Uterus (tissue), 4 donors: Measurements from ENCODE around the gene BRAP. TPM values are rescaled to one million over a fixed set of nuclear protein-coding genes. Genes with fewer than 3 reads are reported as not detected.
A peak's percentile ranks its signal among the peaks of the same experiment; 100 is the strongest.
"Not testable (repeated sequence)": the region's sequence is repeated elsewhere in the genome, so short reads cannot be mapped to it uniquely, and the experiment has no call there.

ENCODE experiments used
- DNase-seq, 2 donors: peaks; one replicate each; pipeline ENCODE4 v3.0.0-alpha.2; 2019 to 2020
- H3K27ac ChIP-seq, 2 donors: fragments of 200-600 bp; sonication (generic); 1 replicate in 1 of 2; 2 replicates in 1 of 2; pipeline ENCODE4 v1.5.1; 2016 to 2018
- H3K27me3 ChIP-seq, 2 donors: fragments of 200-600 bp; sonication (generic); one replicate each; pipeline ENCODE4 v1.5.1; 2018 to 2019; ENCODE audit warnings: control low read depth in 1 of 2
- H3K36me3 ChIP-seq, 2 donors: fragments of 200-600 bp; sonication (generic); one replicate each; pipeline ENCODE4 v1.5.1; 2019; ENCODE audit warnings: control low read depth in 1 of 2
- H3K4me1 ChIP-seq, 2 donors: fragments of 200-600 bp; sonication (generic); one replicate each; pipeline ENCODE4 v1.5.1; 2018 to 2019; ENCODE audit warnings: control low read depth in 1 of 2
- H3K4me3 ChIP-seq, 2 donors: fragments of 200-600 bp; sonication (generic); 1 replicate in 1 of 2; 2 replicates in 1 of 2; pipeline ENCODE4 v1.5.1; 2018 to 2019; ENCODE audit warnings: mild to moderate bottlenecking in 1 of 2
- H3K9me3 ChIP-seq, 2 donors: fragments of 200-600 bp; sonication (generic); one replicate each; pipeline ENCODE4 v1.5.1; 2019; ENCODE audit warnings: control low read depth in 1 of 2
- CTCF ChIP-seq, 4 experiments: fragments of 200-600 bp in 2 of 4; fragments of 450-650 bp in 2 of 4; sonication (generic) in 2 of 4; IDR thresholded peaks; one replicate each; pipeline ENCODE4 v1.5.1; 2016 to 2019; ENCODE audit warnings: antibody characterized with exemption in 4 of 4, mild to moderate bottlenecking in 2 of 4, moderate library complexity in 1 of 4
- POLR2A ChIP-seq, 2 donors: fragments of 450-650 bp; IDR thresholded peaks; one replicate each; pipeline ENCODE4 v1.6.1; 2016; ENCODE audit warnings: antibody characterized with exemption in 2 of 2, mild to moderate bottlenecking in 1 of 2, moderate library complexity in 1 of 2
- intact Hi-C: fragments of 100-400 bp; cut with DNase I; formaldehyde crosslinking; loops from one replicate; pipeline ENCODE4 v1.15.1; 2023; ENCODE audit warnings: low total_unique reads
- total RNA-seq, 4 donors: library from RNA; depleted of rRNA in 3 of 4; stranded (reverse); fragments of >200 nt in 3 of 4; gene quantifications; one replicate each; pipeline versions ENCODE4 v1.1.0 to v1.2.4, GENCODE V29; 2014 to 2023
- donor health status: DM: yes; HTN: yes; CAD: no.

The BRAP gene
- total RNA-seq, 4 donors from 2014 or later: 3.1 to 23.0 (median 20.4) TPM

GRCh38 chr12:111597831-111598636, 87.7 kb downstream of the BRAP start:
- peak; percentile 41 to 59 for DNase-seq
- no peaks in the 10 kb centered on the region for H3K27me3 ChIP-seq
- H3K4me1 ChIP-seq: no peaks in the 10 kb centered on the region
- TF ChIP-seq CTCF (IDR thresholded peaks at IDR 0.05) (no peak), POLR2A (IDR thresholded peaks at IDR 0.05) (no peak)
- H3K27ac ChIP-seq: peak overlapping the region; percentile 97 to 98
- no peaks in the 10 kb centered on the region for H3K9me3 ChIP-seq
- intact Hi-C loops: no loop called here
- peak overlapping the region; percentile 85 to 96 for H3K4me3 ChIP-seq
- no peaks in the 10 kb centered on the region for H3K36me3 ChIP-seq

GRCh38 chr12:111596985-111597830, 88.5 kb downstream of the BRAP start:
- H3K27ac ChIP-seq: peak overlapping the region; percentile 97 to 98
- DNase-seq: peak; percentile 29 to 35
- peak overlapping the region; percentile 85 to 96 for H3K4me3 ChIP-seq
- no peaks in the 10 kb centered on the region for H3K36me3 ChIP-seq
- TF ChIP-seq POLR2A (IDR thresholded peaks at IDR 0.05) (no peak), CTCF (IDR thresholded peaks at IDR 0.05) (no peak)
- no peaks in the 10 kb centered on the region for H3K4me1 ChIP-seq
- no peaks in the 10 kb centered on the region for H3K27me3 ChIP-seq
- H3K9me3 ChIP-seq: no peaks in the 10 kb centered on the region
- intact Hi-C loops: no loop called here

GRCh38 chr12:111595341-111595835, 90.4 kb downstream of the BRAP start:
- peak overlapping the region in 1 of 2 donors; percentile 29 for H3K27ac ChIP-seq
- H3K36me3 ChIP-seq, H3K27me3 ChIP-seq, H3K9me3 ChIP-seq, H3K4me1 ChIP-seq, intact Hi-C loops, H3K4me3 ChIP-seq, DNase-seq: not testable (repeated sequence)

Other genes starting within 250 kb of the BRAP start
- 100 to 1,000 TPM in 1 of 4 donors, 10 to 100 TPM in 3; 37.1 to 112 (median 66.0) TPM for gene ATXN2, start 86.6 kb downstream of the BRAP start, total RNA-seq
- gene ACAD10, start 97 bp upstream of the BRAP start, total RNA-seq: 10 to 100 TPM; 19.4 to 46.4 (median 26.7) TPM
- gene ALDH2, start 81.0 kb upstream of the BRAP start, total RNA-seq: 100 to 1,000 TPM in 1 of 4 donors, 10 to 100 TPM in 3; 13.1 to 102 (median 73.5) TPM
- 10 to 100 TPM; 20.0 to 53.7 (median 43.1) TPM for gene MAPKAPK5, start 156.3 kb upstream of the BRAP start, total RNA-seq